A673 (cell line): ENCODE data around the gene CCS. TPM values are rescaled to one million over a fixed set of nuclear protein-coding genes. Genes with fewer than 3 reads are reported as not detected.

Source experiments
- BruUV-seq: library from RNA; stranded (reverse); fragments of 400-500 nt; replicated peaks from 2 replicates; lab custom pipeline; 2021; lab: Mats Ljungman, UMichigan
- CTCF ChIA-PET: fragments of 300-600 bp; sonication (Branson Sonifier 250); formaldehyde crosslinking; loops from one replicate; lab custom pipeline; 2022; ENCODE audit warnings: antibody characterized with exemption; lab: Charles Lee
- POLR2A ChIA-PET: fragments of 300-600 bp; sonication (Branson Sonifier 250); formaldehyde crosslinking; loops from one replicate; lab custom pipeline; 2022; ENCODE audit warnings: antibody characterized with exemption; ENCODE audit not compliant: low non-redundant PET; lab: Charles Lee
- DNase-seq: peaks from one replicate; pipeline ENCODE4 v3.0.0-alpha.2; 2015; ENCODE audit warnings: low spot score
- H3K27ac ChIP-seq: fragments of 200-600 bp; sonication (generic); 2 replicates; pipeline ENCODE4 v1.5.1; 2016; ENCODE audit warnings: mixed run types, low read depth, mild to moderate bottlenecking, mixed read lengths, antibody characterized with exemption, low read length; ENCODE audit not compliant: poor library complexity, severe bottlenecking
- H3K27me3 ChIP-seq: fragments of 200-600 bp; sonication (generic); replicated peaks from 2 replicates; pipeline ENCODE4 v1.6.1; 2017; ENCODE audit warnings: mixed run types, low read depth, mild to moderate bottlenecking, mixed read lengths, antibody characterized with exemption, low read length; ENCODE audit not compliant: insufficient read depth, poor library complexity
- H3K36me3 ChIP-seq: fragments of 200-600 bp; sonication (generic); 2 replicates; pipeline ENCODE4 v1.6.1; 2016; ENCODE audit warnings: mixed run types, mild to moderate bottlenecking, mixed read lengths, antibody characterized with exemption, low read length; ENCODE audit not compliant: insufficient read depth, poor library complexity, severe bottlenecking
- H3K4me1 ChIP-seq: fragments of 200-600 bp; sonication (generic); 2 replicates; pipeline ENCODE4 v1.6.1; 2017; ENCODE audit warnings: mixed run types, mild to moderate bottlenecking, mixed read lengths, antibody characterized with exemption, low read length; ENCODE audit not compliant: insufficient read depth, poor library complexity, severe bottlenecking
- H3K4me3 ChIP-seq: fragments of 200-600 bp; sonication (generic); 2 replicates; pipeline ENCODE4 v1.5.1; 2016; ENCODE audit warnings: low read depth, mixed run types, mild to moderate bottlenecking, mixed read lengths, low read length; ENCODE audit not compliant: poor library complexity, severe bottlenecking
- H3K9me3 ChIP-seq: fragments of 200-600 bp; sonication (generic); 2 replicates; pipeline ENCODE4 v1.6.1; 2016; ENCODE audit warnings: mixed run types, low read depth, mild to moderate bottlenecking, mixed read lengths, antibody characterized with exemption, low read length; ENCODE audit not compliant: poor library complexity, severe bottlenecking
- EZH2 ChIP-seq: fragments of 200-600 bp; sonication (generic); IDR thresholded peaks from 2 replicates; pipeline ENCODE4 v1.6.1; 2017; ENCODE audit warnings: borderline replicate concordance, low read depth, mild to moderate bottlenecking, mixed read lengths, antibody characterized with exemption, low read length; ENCODE audit not compliant: poor library complexity, severe bottlenecking
- intact Hi-C: fragments of 100-400 bp; cut with micrococcal nuclease; formaldehyde crosslinking; loops from one replicate; pipeline ENCODE4 v1.10.0; 2022; ENCODE audit not compliant: unreplicated experiment
- total RNA-seq: library from RNA; stranded (reverse); gene quantifications from 2 replicates; pipeline ENCODE4 v1.2.3, GENCODE V29; 2021
- TF ChIP-seq, protein P1 (sequence below): fragments of 300-800, 200-600 bp; sonication (generic); conservative IDR thresholded peaks from 2 replicates; pipeline ENCODE4 v1.5.1; 2017; ENCODE audit warnings: low read depth, mild to moderate bottlenecking, antibody characterized with exemption, low read length, moderate library complexity, mixed read lengths

CCS gene
- total RNA-seq, 1 experiment from 2014 or later, result 43.8 TPM

DNA sequence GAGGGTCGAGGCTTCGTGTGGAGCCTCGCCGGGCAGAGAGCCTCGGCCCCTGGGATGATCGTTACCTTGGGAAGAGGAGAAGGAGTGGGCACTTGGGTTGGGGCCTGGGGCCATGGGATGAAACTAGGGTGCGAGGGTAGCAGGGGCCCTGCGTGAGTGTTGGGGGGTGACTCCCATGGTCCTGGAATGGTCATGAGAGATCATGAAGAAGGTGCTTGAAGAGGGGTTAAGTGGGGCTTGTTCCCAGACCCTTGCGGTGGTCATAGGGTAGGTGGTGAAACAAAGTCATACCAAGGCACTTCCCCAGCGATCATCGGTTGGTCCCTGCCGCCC is 284 bp downstream of the CCS start:
- TF ChIP-seq, protein P1, sequence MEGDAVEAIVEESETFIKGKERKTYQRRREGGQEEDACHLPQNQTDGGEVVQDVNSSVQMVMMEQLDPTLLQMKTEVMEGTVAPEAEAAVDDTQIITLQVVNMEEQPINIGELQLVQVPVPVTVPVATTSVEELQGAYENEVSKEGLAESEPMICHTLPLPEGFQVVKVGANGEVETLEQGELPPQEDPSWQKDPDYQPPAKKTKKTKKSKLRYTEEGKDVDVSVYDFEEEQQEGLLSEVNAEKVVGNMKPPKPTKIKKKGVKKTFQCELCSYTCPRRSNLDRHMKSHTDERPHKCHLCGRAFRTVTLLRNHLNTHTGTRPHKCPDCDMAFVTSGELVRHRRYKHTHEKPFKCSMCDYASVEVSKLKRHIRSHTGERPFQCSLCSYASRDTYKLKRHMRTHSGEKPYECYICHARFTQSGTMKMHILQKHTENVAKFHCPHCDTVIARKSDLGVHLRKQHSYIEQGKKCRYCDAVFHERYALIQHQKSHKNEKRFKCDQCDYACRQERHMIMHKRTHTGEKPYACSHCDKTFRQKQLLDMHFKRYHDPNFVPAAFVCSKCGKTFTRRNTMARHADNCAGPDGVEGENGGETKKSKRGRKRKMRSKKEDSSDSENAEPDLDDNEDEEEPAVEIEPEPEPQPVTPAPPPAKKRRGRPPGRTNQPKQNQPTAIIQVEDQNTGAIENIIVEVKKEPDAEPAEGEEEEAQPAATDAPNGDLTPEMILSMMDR, result no peak
- TF ChIP-seq EZH2, result no peak
- Histone ChIP-seq H3K27ac (peak overlapping the region; percentile 72), H3K9me3 (no peaks in the 10 kb centered on the region), H3K4me1 (peaks cover 9% of the 10 kb centered on the region), H3K27me3 (no peaks in the 10 kb centered on the region), H3K4me3 (peak overlapping the region; percentile 65), H3K36me3 (no peaks in the 10 kb centered on the region)
- CTCF ChIA-PET, result interaction anchor here (1.0 kb wide), 1 partner anchor 85 kb away, joined by 5 read pairs; no protein-coding TSS in a partner anchor
- DNase-seq, result no peak
- intact Hi-C loops, result no loop called here
- POLR2A ChIA-PET, result no interaction called here
- TSS peak; percentile 67 for BruUV-seq

GRCh38 chr11:66593650-66594049 is 665 bp downstream of the CCS start:
- ChIA-PET POLR2A (no interaction called here), CTCF (no interaction called here)
- peaks cover 9% of the 10 kb centered on the region for H3K4me1 ChIP-seq
- H3K27me3 ChIP-seq, result no peaks in the 10 kb centered on the region
- TF ChIP-seq, protein P1, result no peak
- no peak for TF ChIP-seq EZH2
- H3K9me3 ChIP-seq, result no peaks in the 10 kb centered on the region
- no peaks in the 10 kb centered on the region for H3K36me3 ChIP-seq
- intact Hi-C loops, result no loop called here
- H3K4me3 ChIP-seq, result peak overlapping the region; percentile 65
- BruUV-seq, result no TSS peak
- peak overlapping the region; percentile 72 for H3K27ac ChIP-seq
- DNase-seq, result no peak

- POLR2A ChIA-PET, result no interaction called here
- DNase-seq, result peak; percentile 44
- peak overlapping the region; percentile 21 for H3K27ac ChIP-seq
Observed at GRCh38 chr11:66595245-66595904, 2.4 kb downstream of the CCS start.

More at GRCh38 chr11:66595245-66595904, 2.4 kb downstream of the CCS start:
- BruUV-seq, result no TSS peak
- Histone ChIP-seq H3K9me3 (no peaks in the 10 kb centered on the region), H3K36me3 (peaks cover 14% of the 10 kb centered on the region), H3K4me1 (peaks cover 9% of the 10 kb centered on the region), H3K4me3 (no peak overlapping the region), H3K27me3 (no peaks in the 10 kb centered on the region)
- TF ChIP-seq EZH2, result no peak
- TF ChIP-seq, protein P1, result no peak
- intact Hi-C loops, result no loop called here
- CTCF ChIA-PET, result interaction anchor here (0.6 kb wide), 1 partner anchor 68 kb away, joined by 8 read pairs; no protein-coding TSS in a partner anchor
